Measurements from ENCODE around the gene SMAP2.

GRCh38 chr1:40435876-40436275, 62.3 kb downstream of the SMAP2 start:
- TF ChIP-seq GATA3 (IDR thresholded peaks at IDR 0.05; ENCODE audit: borderline replicate concordance) (no peak), CBX2 (IDR thresholded peaks at IDR 0.05; ENCODE audit: borderline replicate concordance, low read depth) (no peak), POLR2A (IDR thresholded peaks at IDR 0.05; ENCODE audit: low read length) (no peak), CTCF (IDR thresholded peaks at IDR 0.05) (no peak), JUN (IDR thresholded peaks at IDR 0.05) (no peak), USF2 (IDR thresholded peaks at IDR 0.05) (no peak), REST (IDR thresholded peaks at IDR 0.05) (no peak), MAX (IDR thresholded peaks at IDR 0.05) (no peak), POLR2AphosphoS2 (conservative IDR thresholded peaks at IDR 0.05; ENCODE audit: low read length) (no peak)

All from A549 (cell line).